Measurements from ENCODE around the gene SLC35G6. TPM values are rescaled to one million over a fixed set of nuclear protein-coding genes. Genes with fewer than 3 reads are reported as not detected.

The SLC35G6 gene
- total and polyA plus RNA-seq, 2 of the 13 experiments (the other 11 are each of a cell fraction or from before 2014, with no cell fraction given): 0.07 TPM; not detected in 1

GRCh38 chr17:7471729-7472128 lies 9.5 kb upstream of the SLC35G6 start:
- ATAC-seq: no peak
- peaks cover 59% of the 10 kb centered on the region for H3K4me1 ChIP-seq (ENCODE audit: insufficient read depth, low read length)
- H3K27ac ChIP-seq (ENCODE audit: extremely low read length, insufficient read depth, low read length): no peak overlapping the region
- 100% methylated on average over 2 of the region's 2 CpGs for WGBS (ENCODE audit: low lambda C conversion rate)
- no peak for DNase-seq (ENCODE audit: low spot score)
- intact Hi-C loops (cut with micrococcal nuclease; ENCODE audit: unreplicated experiment): no loop called here
- H3K4me2 ChIP-seq (ENCODE audit: low read depth, low read length): no peak overlapping the region
- no peak overlapping the region for H3K9ac ChIP-seq (ENCODE audit: insufficient read depth, low read depth, low read length)
- H3K4me3 ChIP-seq (replicated peaks in 1 of 3; ENCODE audit: insufficient read depth in 1 of 3, low read depth in 2 of 3, low read length in 3 of 3): no peak overlapping the region
- no peak for FAIRE-seq
- CTCF ChIA-PET (ENCODE audit: low intra/inter-chr PET ratio, low total read pairs): no interaction called here
- H4K20me1 ChIP-seq (ENCODE audit: insufficient read depth, low read length): peaks cover 24% of the 10 kb centered on the region
- H3K9me3 ChIP-seq (ENCODE audit: low read length): no peaks in the 10 kb centered on the region
- BruUV-seq (replicated peaks): TSS peak; percentile 22
- in situ Hi-C loops (cut with HindIII; ENCODE audit: extremely low pct_ligation_motif_present, low pct_unique_long_range_greater_than_20kb): no loop called here
- POLR2A ChIA-PET: interaction anchor here (0.7 kb wide), 2 partner anchors 26 to 414 kb away, joined by 3 read pairs; no protein-coding TSS in a partner anchor
- no peaks in the 10 kb centered on the region; a peak in 1 of 5 replicates for H3K36me3 ChIP-seq (replicated peaks in 1 of 2; ENCODE audit: control insufficient read depth in 1 of 2, insufficient read depth in 2 of 2, low read length in 2 of 2)
- H3K79me2 ChIP-seq (ENCODE audit: insufficient read depth, low read length): peaks cover 34% of the 10 kb centered on the region
- H2AFZ ChIP-seq (ENCODE audit: low read length): no peak overlapping the region
- no peak for TF ChIP-seq SPEN (CRISPR knock-in tag; IDR thresholded peaks at IDR 0.05; ENCODE audit: low read depth)
- TF ChIP-seq MEIS2 (CRISPR knock-in tag; IDR thresholded peaks at IDR 0.05): no peak
- no peak for TF ChIP-seq ZNF17 (CRISPR knock-in tag; IDR thresholded peaks at IDR 0.05)
- no peak for TF ChIP-seq ZNF83 (CRISPR knock-in tag; IDR thresholded peaks at IDR 0.05; ENCODE audit: borderline replicate concordance)
- no peak for TF ChIP-seq KLF16 (CRISPR knock-in tag; IDR thresholded peaks at IDR 0.05)
- no peak for TF ChIP-seq ZHX1 (CRISPR knock-in tag; IDR thresholded peaks at IDR 0.05; ENCODE audit: low read depth)
- no peak for TF ChIP-seq ATF6 (CRISPR knock-in tag; conservative IDR thresholded peaks at IDR 0.05)
- TF ChIP-seq BCL6 (CRISPR knock-in tag; IDR thresholded peaks at IDR 0.05): no peak
- TF ChIP-seq FOXO4 (CRISPR knock-in tag; conservative IDR thresholded peaks at IDR 0.05): no peak
- no peak for TF ChIP-seq EEA1 (CRISPR knock-in tag; IDR thresholded peaks at IDR 0.05; ENCODE audit: borderline replicate concordance)
- no peak for TF ChIP-seq ZBTB46 (CRISPR knock-in tag; IDR thresholded peaks at IDR 0.05; ENCODE audit: borderline replicate concordance)
- no peak for TF ChIP-seq ZNF577 (CRISPR knock-in tag; IDR thresholded peaks at IDR 0.05; ENCODE audit: borderline replicate concordance, low read depth)
- no peak for TF ChIP-seq SP5 (CRISPR knock-in tag; IDR thresholded peaks at IDR 0.05; ENCODE audit: borderline replicate concordance, low read depth)
- no peaks in the 10 kb centered on the region for H3K27me3 ChIP-seq (ENCODE audit: control insufficient read depth in 1 of 2, insufficient read depth in 2 of 2, low read length in 2 of 2)

All from HepG2 (cell line).